ENCODE measurements around the gene SEPTIN12.

DNA sequence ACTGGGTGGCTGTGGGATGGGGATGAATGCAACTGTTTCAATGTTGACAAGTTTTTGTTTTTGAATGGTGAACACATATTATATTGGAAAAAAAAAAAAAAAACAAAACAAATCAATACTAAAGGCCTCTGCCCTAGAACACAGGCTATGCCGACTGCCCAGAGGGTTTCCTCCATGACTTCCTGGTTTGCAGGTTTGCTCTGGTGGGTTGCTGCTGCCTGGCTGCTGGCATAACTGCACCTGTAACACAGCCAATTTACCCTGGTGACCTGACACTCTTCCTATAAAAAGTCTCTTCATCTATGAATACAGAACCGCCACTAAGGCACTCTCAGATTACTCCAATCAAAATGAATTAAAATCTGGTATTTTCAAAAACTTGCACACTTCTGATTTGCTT lies 48.6 kb upstream of the SEPTIN12 start:
- TF ChIP-seq, protein P1, sequence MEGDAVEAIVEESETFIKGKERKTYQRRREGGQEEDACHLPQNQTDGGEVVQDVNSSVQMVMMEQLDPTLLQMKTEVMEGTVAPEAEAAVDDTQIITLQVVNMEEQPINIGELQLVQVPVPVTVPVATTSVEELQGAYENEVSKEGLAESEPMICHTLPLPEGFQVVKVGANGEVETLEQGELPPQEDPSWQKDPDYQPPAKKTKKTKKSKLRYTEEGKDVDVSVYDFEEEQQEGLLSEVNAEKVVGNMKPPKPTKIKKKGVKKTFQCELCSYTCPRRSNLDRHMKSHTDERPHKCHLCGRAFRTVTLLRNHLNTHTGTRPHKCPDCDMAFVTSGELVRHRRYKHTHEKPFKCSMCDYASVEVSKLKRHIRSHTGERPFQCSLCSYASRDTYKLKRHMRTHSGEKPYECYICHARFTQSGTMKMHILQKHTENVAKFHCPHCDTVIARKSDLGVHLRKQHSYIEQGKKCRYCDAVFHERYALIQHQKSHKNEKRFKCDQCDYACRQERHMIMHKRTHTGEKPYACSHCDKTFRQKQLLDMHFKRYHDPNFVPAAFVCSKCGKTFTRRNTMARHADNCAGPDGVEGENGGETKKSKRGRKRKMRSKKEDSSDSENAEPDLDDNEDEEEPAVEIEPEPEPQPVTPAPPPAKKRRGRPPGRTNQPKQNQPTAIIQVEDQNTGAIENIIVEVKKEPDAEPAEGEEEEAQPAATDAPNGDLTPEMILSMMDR (conservative IDR thresholded peaks at IDR 0.05; ENCODE audit: low read length): no peak
- TF ChIP-seq EZH2phosphoT487 (IDR thresholded peaks at IDR 0.05; ENCODE audit: borderline replicate concordance): no peak
